ENCODE measurements around the gene EEFSEC.

The EEFSEC gene

GRCh38 chr3:128170866-128171516 lies 17.7 kb downstream of the EEFSEC start:
- Mint-ChIP-seq H3K4me1 (ENCODE audit: low read depth) (no peaks in the 10 kb centered on the region), H3K36me3 (ENCODE audit: low read depth) (no peaks in the 10 kb centered on the region), H3K27ac (no peak overlapping the region), H3K9me3 (no peaks in the 10 kb centered on the region), H3K27me3 (ENCODE audit: low read depth) (no peaks in the 10 kb centered on the region), H3K4me3 (no peak overlapping the region)

- H3K4me1 Mint-ChIP-seq (ENCODE audit: low read depth) = peaks cover under 1% of the 10 kb centered on the region
- no peak overlapping the region for H3K4me3 Mint-ChIP-seq
- no peak overlapping the region for H3K27ac Mint-ChIP-seq
- no peaks in the 10 kb centered on the region for H3K36me3 Mint-ChIP-seq (ENCODE audit: low read depth)
- H3K9me3 Mint-ChIP-seq = no peaks in the 10 kb centered on the region
- no peaks in the 10 kb centered on the region for H3K27me3 Mint-ChIP-seq (ENCODE audit: low read depth)
Measured at GRCh38 chr3:128173200-128173599, 19.9 kb downstream of the EEFSEC start.

- peaks cover 4% of the 10 kb centered on the region for H3K4me1 Mint-ChIP-seq (ENCODE audit: low read depth)
- H3K27me3 Mint-ChIP-seq (ENCODE audit: low read depth) = no peaks in the 10 kb centered on the region
- no peaks in the 10 kb centered on the region for H3K36me3 Mint-ChIP-seq (ENCODE audit: low read depth)
- H3K27ac Mint-ChIP-seq = no peak overlapping the region
- H3K9me3 Mint-ChIP-seq = no peaks in the 10 kb centered on the region
- H3K4me3 Mint-ChIP-seq = no peak overlapping the region
Measured at GRCh38 chr3:128173849-128174248, 20.6 kb downstream of the EEFSEC start.

GRCh38 chr3:128174675-128175590 lies 21.7 kb downstream of the EEFSEC start:
- H3K9me3 Mint-ChIP-seq = no peaks in the 10 kb centered on the region
- no peak overlapping the region for H3K27ac Mint-ChIP-seq
- no peak overlapping the region for H3K4me3 Mint-ChIP-seq
- H3K4me1 Mint-ChIP-seq (ENCODE audit: low read depth) = peaks cover 4% of the 10 kb centered on the region
- H3K27me3 Mint-ChIP-seq (ENCODE audit: low read depth) = no peaks in the 10 kb centered on the region
- no peaks in the 10 kb centered on the region for H3K36me3 Mint-ChIP-seq (ENCODE audit: low read depth)

GRCh38 chr3:128175768-128176167 lies 22.5 kb downstream of the EEFSEC start:
- H3K4me1 Mint-ChIP-seq (ENCODE audit: low read depth) = peaks cover 4% of the 10 kb centered on the region
- H3K4me3 Mint-ChIP-seq = no peak overlapping the region
- H3K27me3 Mint-ChIP-seq (ENCODE audit: low read depth) = no peaks in the 10 kb centered on the region
- H3K9me3 Mint-ChIP-seq = no peaks in the 10 kb centered on the region
- H3K36me3 Mint-ChIP-seq (ENCODE audit: low read depth) = no peaks in the 10 kb centered on the region
- H3K27ac Mint-ChIP-seq = no peak overlapping the region

- no peaks in the 10 kb centered on the region for H3K36me3 Mint-ChIP-seq (ENCODE audit: low read depth)
- no peaks in the 10 kb centered on the region for H3K9me3 Mint-ChIP-seq
- H3K27ac Mint-ChIP-seq = no peak overlapping the region
- no peak overlapping the region for H3K4me3 Mint-ChIP-seq
- H3K27me3 Mint-ChIP-seq (ENCODE audit: low read depth) = no peaks in the 10 kb centered on the region
- H3K4me1 Mint-ChIP-seq (ENCODE audit: low read depth) = peaks cover 4% of the 10 kb centered on the region
Measured at GRCh38 chr3:128176276-128176833, 23.1 kb downstream of the EEFSEC start.

- no peaks in the 10 kb centered on the region for H3K27me3 Mint-ChIP-seq (ENCODE audit: low read depth)
- H3K4me3 Mint-ChIP-seq = no peak overlapping the region
- H3K9me3 Mint-ChIP-seq = no peaks in the 10 kb centered on the region
- no peak overlapping the region for H3K27ac Mint-ChIP-seq
- no peaks in the 10 kb centered on the region for H3K36me3 Mint-ChIP-seq (ENCODE audit: low read depth)
- peaks cover 4% of the 10 kb centered on the region for H3K4me1 Mint-ChIP-seq (ENCODE audit: low read depth)
Measured at GRCh38 chr3:128177865-128178264, 24.6 kb downstream of the EEFSEC start.

GRCh38 chr3:128178782-128179483 lies 25.7 kb downstream of the EEFSEC start:
- Mint-ChIP-seq H3K9me3 (no peaks in the 10 kb centered on the region), H3K36me3 (ENCODE audit: low read depth) (no peaks in the 10 kb centered on the region), H3K27me3 (ENCODE audit: low read depth) (no peaks in the 10 kb centered on the region), H3K4me3 (no peak overlapping the region), H3K4me1 (ENCODE audit: low read depth) (peaks cover 4% of the 10 kb centered on the region), H3K27ac (no peak overlapping the region)

- no peaks in the 10 kb centered on the region for H3K27me3 Mint-ChIP-seq (ENCODE audit: low read depth)
- peaks cover 4% of the 10 kb centered on the region for H3K4me1 Mint-ChIP-seq (ENCODE audit: low read depth)
Measured at GRCh38 chr3:128179484-128179819, 26.2 kb downstream of the EEFSEC start.

GRCh38 chr3:128180436-128180835 lies 27.2 kb downstream of the EEFSEC start:
- no peaks in the 10 kb centered on the region for H3K9me3 Mint-ChIP-seq
- H3K27me3 Mint-ChIP-seq (ENCODE audit: low read depth) = no peaks in the 10 kb centered on the region
- H3K27ac Mint-ChIP-seq = no peak overlapping the region
- no peak overlapping the region for H3K4me3 Mint-ChIP-seq
- H3K4me1 Mint-ChIP-seq (ENCODE audit: low read depth) = peaks cover 4% of the 10 kb centered on the region
- no peaks in the 10 kb centered on the region for H3K36me3 Mint-ChIP-seq (ENCODE audit: low read depth)

More at GRCh38 chr3:128179484-128179819, 26.2 kb downstream of the EEFSEC start:
- no peaks in the 10 kb centered on the region for H3K9me3 Mint-ChIP-seq
- no peak overlapping the region for H3K27ac Mint-ChIP-seq
- H3K4me3 Mint-ChIP-seq = no peak overlapping the region
- H3K36me3 Mint-ChIP-seq (ENCODE audit: low read depth) = no peaks in the 10 kb centered on the region

- H3K27me3 Mint-ChIP-seq (ENCODE audit: low read depth) = no peaks in the 10 kb centered on the region
- H3K27ac Mint-ChIP-seq = no peak overlapping the region
- no peaks in the 10 kb centered on the region for H3K36me3 Mint-ChIP-seq (ENCODE audit: low read depth)
- no peaks in the 10 kb centered on the region for H3K9me3 Mint-ChIP-seq
- H3K4me1 Mint-ChIP-seq (ENCODE audit: low read depth) = peaks cover 4% of the 10 kb centered on the region
- H3K4me3 Mint-ChIP-seq = no peak overlapping the region
Measured at GRCh38 chr3:128180913-128181312, 27.6 kb downstream of the EEFSEC start.

- Mint-ChIP-seq H3K4me3 (no peak overlapping the region), H3K4me1 (ENCODE audit: low read depth) (peaks cover 4% of the 10 kb centered on the region), H3K36me3 (ENCODE audit: low read depth) (no peaks in the 10 kb centered on the region), H3K9me3 (no peaks in the 10 kb centered on the region), H3K27me3 (ENCODE audit: low read depth) (no peaks in the 10 kb centered on the region), H3K27ac (no peak overlapping the region)
Measured at GRCh38 chr3:128182656-128183055, 29.4 kb downstream of the EEFSEC start.

GRCh38 chr3:128185630-128186447 lies 32.6 kb downstream of the EEFSEC start:
- no peaks in the 10 kb centered on the region for H3K4me1 Mint-ChIP-seq (ENCODE audit: low read depth)
- H3K27me3 Mint-ChIP-seq (ENCODE audit: low read depth) = no peaks in the 10 kb centered on the region
- H3K4me3 Mint-ChIP-seq = no peak overlapping the region
- H3K27ac Mint-ChIP-seq = no peak overlapping the region
- H3K9me3 Mint-ChIP-seq = no peaks in the 10 kb centered on the region
- no peaks in the 10 kb centered on the region for H3K36me3 Mint-ChIP-seq (ENCODE audit: low read depth)

- Mint-ChIP-seq H3K9me3 (no peaks in the 10 kb centered on the region), H3K4me1 (ENCODE audit: low read depth) (no peaks in the 10 kb centered on the region), H3K36me3 (ENCODE audit: low read depth) (no peaks in the 10 kb centered on the region), H3K27me3 (ENCODE audit: low read depth) (no peaks in the 10 kb centered on the region), H3K4me3 (no peak overlapping the region), H3K27ac (no peak overlapping the region)
Measured at GRCh38 chr3:128187495-128187894, 34.2 kb downstream of the EEFSEC start.

Measured in T-helper 1 cell treated with Interleukin-12 subunit alpha and Interleukin-12 subunit beta and Interleukin-4 antibody, amounts not matched to agents 30 μg/mL and 1 μg/mL, for 36 hours (primary cell).